Transverse colon (tissue), 4 donors: ENCODE measurements around the gene HYI. TPM values are rescaled to one million over a fixed set of nuclear protein-coding genes. Genes with fewer than 3 reads are reported as not detected.

Experiments used
- DNase-seq: peaks from one replicate; pipeline ENCODE4 v3.0.0-alpha.2; 2019
- H3K27ac ChIP-seq, 4 donors: fragments of 200-600 bp; sonication (generic); 2 replicates each; pipeline ENCODE4 v1.5.1; 2016 to 2018; ENCODE audit warnings: inconsistent platforms in 4 of 4
- H3K27me3 ChIP-seq: fragments of 200-600 bp; sonication (generic); 2 replicates; pipeline ENCODE4 v1.5.1; 2017; ENCODE audit warnings: inconsistent platforms
- H3K36me3 ChIP-seq, 4 donors: fragments of 200-600 bp; sonication (generic); 2 replicates each; pipeline ENCODE4 v1.5.1; 2017 to 2019; ENCODE audit warnings: inconsistent platforms in 4 of 4
- H3K4me1 ChIP-seq, 4 donors: fragments of 200-600 bp; sonication (generic); 2 replicates each; pipeline ENCODE4 v1.5.1; 2017 to 2020; ENCODE audit warnings: inconsistent platforms in 4 of 4
- H3K4me3 ChIP-seq, 4 donors: fragments of 200-600 bp; sonication (generic); 1 replicate in 1 of 4; 2 replicates in 3 of 4; pipeline versions ENCODE4 v1.5.1 to v1.6.1; 2017 to 2019; ENCODE audit warnings: inconsistent platforms in 4 of 4
- H3K9me3 ChIP-seq, 2 donors: fragments of 200-600 bp; sonication (generic); 2 replicates each; pipeline ENCODE4 v1.5.1; 2017 to 2019; ENCODE audit warnings: inconsistent platforms in 2 of 2
- CTCF ChIP-seq, 5 experiments: fragments of 200-600 bp in 3 of 5; fragments of 450-650 bp in 2 of 5; sonication (generic) in 3 of 5; IDR thresholded peaks; 1 replicate in 2 of 5; 2 replicates in 3 of 5; pipeline ENCODE4 v1.5.1; 2016 to 2017; ENCODE audit warnings: antibody characterized with exemption in 5 of 5, inconsistent platforms in 3 of 5, mild to moderate bottlenecking in 2 of 5, moderate library complexity in 1 of 5
- EP300 ChIP-seq: sonication (generic); formaldehyde crosslinking; IDR thresholded peaks from one replicate; pipeline ENCODE4 v1.6.1; 2017; ENCODE audit warnings: antibody characterized with exemption, low read depth
- POLR2A ChIP-seq: fragments of 450-650 bp; IDR thresholded peaks from one replicate; pipeline ENCODE4 v1.6.1; 2016; ENCODE audit warnings: antibody characterized with exemption, mild to moderate bottlenecking, moderate library complexity
- POLR2AphosphoS5 ChIP-seq, 3 donors: sonication (generic); formaldehyde crosslinking; IDR thresholded peaks; one replicate each; pipeline ENCODE4 v1.6.1; 2016; ENCODE audit warnings: antibody characterized with exemption in 3 of 3
- WGBS, 2 donors: methylation state at CpG; one replicate each; pipeline ENCODE4 v1.1.5; 2018; ENCODE audit warnings: low coverage in 1 of 2; 5-methylcytosine and 5-hydroxymethylcytosine counted together
- in situ Hi-C, 4 donors: fragments of 200-750 bp; cut with MboI; loops; one replicate each; pipeline versions ENCODE4 v1.15.0 to v1.15.1; 2017; ENCODE audit warnings: low sequenced_read_pairs in 3 of 4, low pct_ligation_motif_present in 1 of 4, low pct_unique_long_range_greater_than_20kb in 1 of 4
- intact Hi-C: fragments of 100-400 bp; cut with DNase I; formaldehyde crosslinking; loops from one replicate; pipeline ENCODE4 v1.15.1; 2023; ENCODE audit warnings: low total_unique reads
- total RNA-seq, 4 donors: library from RNA; depleted of rRNA; stranded (reverse); fragments of >200 nt; gene quantifications; one replicate each; pipeline ENCODE4 v1.1.0, GENCODE V29; 2016

Gene HYI
- total RNA-seq, 4 donors from 2014 or later, result 71.1 to 126 (median 119) TPM

DNA sequence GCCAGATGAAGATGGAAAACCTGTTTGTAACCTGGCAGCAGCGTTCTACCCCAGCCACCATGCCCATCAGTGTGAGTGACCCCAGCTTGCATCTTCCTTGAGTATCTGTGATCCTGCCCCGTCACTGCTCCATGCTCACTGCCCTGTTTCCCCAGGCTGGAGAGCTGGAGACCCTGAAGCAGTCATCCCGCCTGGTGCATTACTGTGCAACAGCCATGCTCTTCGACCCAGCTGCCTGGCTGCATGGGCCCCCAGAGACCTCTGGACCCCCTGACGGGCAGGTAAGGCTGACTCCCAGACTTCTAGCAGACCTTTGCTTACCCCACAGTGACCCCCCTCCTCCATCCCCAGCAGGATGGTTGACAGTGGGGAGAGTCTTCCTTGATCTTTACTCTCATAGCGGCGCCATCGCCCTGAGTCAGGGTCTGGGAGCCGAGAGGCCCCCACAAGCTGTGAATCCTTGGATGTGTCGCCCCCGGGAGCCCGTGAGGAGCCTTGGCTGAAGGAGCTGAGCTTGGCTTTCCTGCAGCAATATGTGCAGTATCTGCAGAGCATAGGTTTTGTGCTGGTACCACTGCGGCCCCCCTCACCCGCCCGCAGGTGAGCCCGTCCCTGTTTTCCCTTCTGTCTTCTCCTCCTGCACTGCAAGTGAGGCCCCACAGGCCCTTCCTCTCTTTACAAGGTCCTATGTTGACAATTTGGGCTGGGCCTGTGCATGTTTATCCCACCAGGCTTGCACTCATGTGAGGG, 10.4 kb downstream of the HYI start:
- H3K27ac ChIP-seq, result no peak overlapping the region
- H3K4me3 ChIP-seq, result no peak overlapping the region
- TF ChIP-seq POLR2AphosphoS5 (IDR thresholded peaks at IDR 0.05) (no peak), POLR2A (no peak), CTCF (IDR thresholded peaks at IDR 0.05) (no peak), EP300 (no peak)
- in situ Hi-C loops, result loop anchor here in 1 of 4 donors (25.0 kb wide), 1 partner anchor 194 kb away; no protein-coding TSS in a partner anchor
- DNase-seq, result peak; percentile 4
- H3K4me1 ChIP-seq, result no peaks in the 10 kb centered on the region
- no peaks in the 10 kb centered on the region for H3K9me3 ChIP-seq
- 91 to 100% methylated on average over 1 to 16 of the region's 16 CpGs for WGBS, 2 donors
- intact Hi-C loops, result no loop called here
- H3K27me3 ChIP-seq, result no peaks in the 10 kb centered on the region
- peaks cover 0 to 34% (median 9%) of the 10 kb centered on the region in 4 donors for H3K36me3 ChIP-seq

DNA sequence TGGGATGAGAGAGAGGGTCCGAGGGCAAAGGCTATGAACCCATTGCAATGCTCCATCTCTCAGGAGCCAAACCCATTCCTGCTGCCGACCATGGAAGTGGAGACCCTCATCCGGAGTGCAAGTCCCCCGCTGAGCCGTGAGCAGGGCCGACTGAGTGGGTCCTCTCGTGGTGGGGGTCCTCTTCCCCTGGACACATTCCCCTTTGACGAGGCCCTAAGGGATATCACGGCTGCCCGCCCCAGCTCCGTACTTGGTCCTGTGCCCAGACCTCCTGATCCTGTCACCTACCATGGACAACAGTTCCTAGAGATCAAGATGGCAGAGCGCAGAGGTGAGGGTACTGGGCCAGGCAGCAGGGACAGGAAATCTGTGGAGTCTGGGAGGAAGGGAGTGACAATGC, 11.0 kb downstream of the HYI start:
- DNase-seq, result peak; percentile 5
- no peak overlapping the region for H3K4me3 ChIP-seq
- no peak overlapping the region for H3K27ac ChIP-seq
- H3K9me3 ChIP-seq, result no peaks in the 10 kb centered on the region
- no peak for TF ChIP-seq EP300
- no peak for TF ChIP-seq POLR2A
- TF ChIP-seq POLR2AphosphoS5 (IDR thresholded peaks at IDR 0.05), result no peak
- no peak for TF ChIP-seq CTCF (IDR thresholded peaks at IDR 0.05)
- peaks cover 0 to 28% (median 9%) of the 10 kb centered on the region in 4 donors for H3K36me3 ChIP-seq
- in situ Hi-C loops, result loop anchor here in 1 of 4 donors (25.0 kb wide), 1 partner anchor 195 kb away; no protein-coding TSS in a partner anchor
- H3K27me3 ChIP-seq, result no peaks in the 10 kb centered on the region
- H3K4me1 ChIP-seq, result no peaks in the 10 kb centered on the region
- 95 to 100% methylated on average over 1 to 12 of the region's 12 CpGs for WGBS, 2 donors
- intact Hi-C loops, result no loop called here

- Histone ChIP-seq H3K27ac (no peak overlapping the region), H3K9me3 (no peaks in the 10 kb centered on the region), H3K4me1 (no peaks in the 10 kb centered on the region), H3K27me3 (no peaks in the 10 kb centered on the region), H3K36me3 (peaks cover 0 to 21% (median 9%) of the 10 kb centered on the region in 4 donors), H3K4me3 (no peak overlapping the region)
- TF ChIP-seq POLR2AphosphoS5 (IDR thresholded peaks at IDR 0.05), result no peak
- WGBS, 2 donors, result 87 to 91% methylated on average over 3 to 18 of the region's 18 CpGs
- in situ Hi-C loops (loop anchor here in 1 of 4 donors (25.0 kb wide), 1 partner anchor 195 kb away; no protein-coding TSS in a partner anchor), intact Hi-C loops (no loop called here)
- DNase-seq, result peak; percentile 4
Measured at GRCh38 chr1:43441894-43442637, 11.7 kb downstream of the HYI start.

DNA sequence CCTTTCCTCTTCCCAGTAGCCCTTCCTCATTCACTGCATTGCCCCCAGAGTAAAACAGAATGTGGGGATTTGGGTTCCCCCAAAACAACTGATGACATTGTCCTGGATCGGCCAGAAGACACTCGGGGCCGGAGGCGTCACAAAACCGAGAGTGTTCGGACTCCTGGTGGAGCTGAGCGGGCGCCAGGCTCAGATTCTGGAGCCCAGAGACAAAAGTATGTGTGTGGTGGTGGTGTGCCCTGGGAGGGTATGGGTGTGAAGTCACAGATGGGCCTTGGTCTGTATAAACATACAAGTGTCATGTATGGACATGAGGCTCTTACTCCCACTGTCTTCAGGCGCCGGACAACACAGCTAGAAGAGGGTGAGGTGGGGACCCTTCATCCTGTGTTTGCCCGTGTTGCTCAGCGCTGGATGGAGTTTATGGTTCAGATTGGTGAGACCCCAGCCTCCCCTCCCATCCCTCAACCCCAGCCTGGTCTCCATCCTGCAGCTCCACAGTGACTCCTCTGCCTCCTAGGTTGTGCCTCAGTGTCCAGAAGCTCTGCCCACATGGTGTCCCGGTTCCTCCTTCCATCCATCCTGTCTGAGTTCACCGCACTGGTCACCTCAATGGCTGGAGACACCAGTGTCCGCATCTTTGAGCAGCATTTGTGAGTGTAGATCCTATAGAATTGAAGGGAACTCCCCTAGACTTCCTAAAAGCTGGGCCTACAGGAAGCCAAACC, 12.4 kb downstream of the HYI start:
- Histone ChIP-seq H3K27ac (no peak overlapping the region), H3K27me3 (no peaks in the 10 kb centered on the region), H3K4me1 (no peaks in the 10 kb centered on the region), H3K4me3 (no peak overlapping the region), H3K36me3 (peaks cover 0 to 16% (median 8%) of the 10 kb centered on the region in 4 donors), H3K9me3 (no peaks in the 10 kb centered on the region)
- DNase-seq, result peak; percentile 4
- in situ Hi-C loops, result loop anchor here in 1 of 4 donors (25.0 kb wide), 1 partner anchor 196 kb away; no protein-coding TSS in a partner anchor
- TF ChIP-seq EP300, result no peak
- TF ChIP-seq CTCF (IDR thresholded peaks at IDR 0.05), result no peak
- no peak for TF ChIP-seq POLR2AphosphoS5 (IDR thresholded peaks at IDR 0.05)
- TF ChIP-seq POLR2A, result no peak
- 94 to 100% methylated on average over 2 to 15 of the region's 15 CpGs for WGBS, 2 donors
- intact Hi-C loops, result no loop called here
